ENCODE results near the gene GTF2F2. TPM values are rescaled to one million over a fixed set of nuclear protein-coding genes. Genes with fewer than 3 reads are reported as not detected.
A peak's percentile ranks its signal among the peaks of the same experiment; 100 is the strongest.

The GTF2F2 gene
- total RNA-seq, 6 donors from 2014 or later, result 10.2 to 29.3 (median 18.2) TPM

DNA sequence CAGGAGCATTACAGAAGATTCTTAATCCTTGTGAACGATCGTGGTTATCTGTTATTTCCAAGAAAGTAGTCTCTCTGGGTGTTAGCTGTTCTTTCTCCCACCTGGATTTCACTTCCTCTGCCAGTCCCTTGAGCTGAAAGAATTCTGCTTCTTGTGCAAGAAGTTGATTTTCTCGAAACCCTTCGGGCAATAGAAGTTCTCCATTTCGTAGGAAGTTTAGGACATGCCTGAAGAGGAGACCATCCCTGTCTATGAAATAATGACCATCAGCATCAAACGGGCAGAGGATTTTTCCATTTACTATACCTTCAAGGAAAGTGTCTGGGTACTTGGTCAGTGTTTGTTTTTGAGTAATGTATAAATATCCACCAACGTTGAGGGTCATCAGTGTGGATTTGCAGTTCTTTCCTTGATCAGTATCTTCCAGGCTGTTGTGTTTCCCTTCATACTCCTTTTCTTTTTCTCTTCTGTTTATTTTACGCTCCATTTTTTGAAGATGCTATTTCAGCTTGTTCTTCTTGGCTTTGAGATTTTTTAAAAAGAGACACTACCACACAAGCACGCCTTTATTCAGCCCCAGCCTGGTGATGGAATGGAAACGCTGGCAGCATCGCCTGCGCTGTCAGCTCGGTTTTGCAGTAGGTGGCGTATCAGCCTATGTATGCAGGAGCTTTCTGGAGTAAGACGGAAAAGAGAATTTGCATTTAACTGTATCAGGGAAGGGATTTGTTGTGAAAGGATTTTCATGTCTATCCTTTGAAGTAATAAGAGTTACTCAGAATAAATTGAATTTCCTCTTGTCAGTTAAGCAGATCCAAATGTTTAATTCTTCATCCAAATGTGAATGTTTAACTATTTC, 74.0 kb downstream of the GTF2F2 start:
- TF ChIP-seq POLR2AphosphoS5 (IDR thresholded peaks at IDR 0.05), result no peak
- TF ChIP-seq, protein P1, sequence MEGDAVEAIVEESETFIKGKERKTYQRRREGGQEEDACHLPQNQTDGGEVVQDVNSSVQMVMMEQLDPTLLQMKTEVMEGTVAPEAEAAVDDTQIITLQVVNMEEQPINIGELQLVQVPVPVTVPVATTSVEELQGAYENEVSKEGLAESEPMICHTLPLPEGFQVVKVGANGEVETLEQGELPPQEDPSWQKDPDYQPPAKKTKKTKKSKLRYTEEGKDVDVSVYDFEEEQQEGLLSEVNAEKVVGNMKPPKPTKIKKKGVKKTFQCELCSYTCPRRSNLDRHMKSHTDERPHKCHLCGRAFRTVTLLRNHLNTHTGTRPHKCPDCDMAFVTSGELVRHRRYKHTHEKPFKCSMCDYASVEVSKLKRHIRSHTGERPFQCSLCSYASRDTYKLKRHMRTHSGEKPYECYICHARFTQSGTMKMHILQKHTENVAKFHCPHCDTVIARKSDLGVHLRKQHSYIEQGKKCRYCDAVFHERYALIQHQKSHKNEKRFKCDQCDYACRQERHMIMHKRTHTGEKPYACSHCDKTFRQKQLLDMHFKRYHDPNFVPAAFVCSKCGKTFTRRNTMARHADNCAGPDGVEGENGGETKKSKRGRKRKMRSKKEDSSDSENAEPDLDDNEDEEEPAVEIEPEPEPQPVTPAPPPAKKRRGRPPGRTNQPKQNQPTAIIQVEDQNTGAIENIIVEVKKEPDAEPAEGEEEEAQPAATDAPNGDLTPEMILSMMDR (IDR thresholded peaks at IDR 0.05), result no peak
- TF ChIP-seq POLR2A (IDR thresholded peaks at IDR 0.05), result no peak
- TF ChIP-seq EP300 (IDR thresholded peaks at IDR 0.05), result no peak
- Histone ChIP-seq H3K4me1 (peaks cover 0 to 11% (median 8%) of the 10 kb centered on the region in 4 donors), H3K36me3 (no peaks in the 10 kb centered on the region), H3K27ac (no peak overlapping the region), H3K27me3 (no peaks in the 10 kb centered on the region), H3K4me3 (no peak overlapping the region), H3K9me3 (no peaks in the 10 kb centered on the region)
- 75 to 78% methylated on average over 15 of the region's 15 CpGs for WGBS, 2 donors
- ATAC-seq (ENCODE audit: low FRiP score in 2 of 2) (peak in 1 of 2 donors; percentile 80), DNase-seq (no peak)

DNA sequence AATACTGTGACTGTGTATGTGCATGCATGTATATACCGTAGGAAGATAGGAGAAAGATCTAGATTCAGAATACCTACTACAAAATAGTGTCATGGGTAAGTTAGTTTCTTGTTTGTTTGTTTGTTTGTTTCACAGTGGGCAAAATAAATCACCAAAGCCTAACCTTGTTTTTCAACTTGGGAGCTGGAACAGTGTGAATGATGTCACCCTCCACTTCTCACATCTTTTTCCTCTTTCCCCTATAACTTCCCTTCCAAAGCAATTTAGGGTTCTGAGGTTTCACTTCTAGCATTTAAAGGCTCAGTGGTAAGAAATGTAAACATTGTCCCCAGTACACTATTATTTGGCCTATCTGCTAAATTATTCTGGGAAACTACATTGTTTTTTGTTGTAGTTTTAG, 75.1 kb downstream of the GTF2F2 start:
- Histone ChIP-seq H3K4me3 (no peak overlapping the region), H3K4me1 (peaks cover 0 to 11% (median 8%) of the 10 kb centered on the region in 4 donors), H3K27me3 (no peaks in the 10 kb centered on the region), H3K36me3 (no peaks in the 10 kb centered on the region), H3K9me3 (no peaks in the 10 kb centered on the region), H3K27ac (no peak overlapping the region)
- ATAC-seq (ENCODE audit: low FRiP score in 2 of 2) (peak in 1 of 2 donors; percentile 61), DNase-seq (no peak)
- WGBS, 2 donors, result 94 to 96% methylated on average over 1 of the region's 1 CpG
- TF ChIP-seq POLR2AphosphoS5 (IDR thresholded peaks at IDR 0.05) (no peak), POLR2A (IDR thresholded peaks at IDR 0.05) (no peak), EP300 (IDR thresholded peaks at IDR 0.05) (no peak)
- TF ChIP-seq, protein P1 (IDR thresholded peaks at IDR 0.05), result no peak

DNA sequence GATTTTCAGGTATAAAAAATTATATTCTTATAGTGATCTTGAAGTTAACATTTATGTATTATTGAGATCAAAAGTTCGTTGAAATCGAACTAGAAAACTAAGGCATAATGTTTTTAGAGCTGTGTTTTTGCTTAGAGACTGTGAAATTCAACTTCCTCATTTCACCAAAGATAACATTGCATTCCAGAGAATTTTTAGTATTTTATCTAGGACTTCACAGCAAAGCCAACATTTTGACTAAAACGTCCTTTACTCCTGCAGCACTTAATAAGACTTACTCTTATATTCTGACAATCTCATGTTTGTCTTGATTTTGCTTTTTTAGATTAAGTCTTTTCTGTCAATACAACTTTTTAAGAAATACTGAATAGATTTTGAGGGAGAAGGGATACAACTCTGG, 75.8 kb downstream of the GTF2F2 start:
- 39 to 47% methylated on average over 3 of the region's 3 CpGs for WGBS, 2 donors
- TF ChIP-seq POLR2A (IDR thresholded peaks at IDR 0.05), result no peak
- TF ChIP-seq, protein P1 (IDR thresholded peaks at IDR 0.05), result no peak
- TF ChIP-seq POLR2AphosphoS5 (IDR thresholded peaks at IDR 0.05), result no peak
- TF ChIP-seq EP300 (IDR thresholded peaks at IDR 0.05), result no peak
- Histone ChIP-seq H3K4me3 (no peak overlapping the region), H3K36me3 (no peaks in the 10 kb centered on the region), H3K27ac (no peak overlapping the region), H3K9me3 (no peaks in the 10 kb centered on the region), H3K27me3 (no peaks in the 10 kb centered on the region), H3K4me1 (peaks cover 0 to 11% (median 8%) of the 10 kb centered on the region in 4 donors)
- DNase-seq, result no peak
- ATAC-seq (ENCODE audit: low FRiP score in 2 of 2), result no peak

DNA sequence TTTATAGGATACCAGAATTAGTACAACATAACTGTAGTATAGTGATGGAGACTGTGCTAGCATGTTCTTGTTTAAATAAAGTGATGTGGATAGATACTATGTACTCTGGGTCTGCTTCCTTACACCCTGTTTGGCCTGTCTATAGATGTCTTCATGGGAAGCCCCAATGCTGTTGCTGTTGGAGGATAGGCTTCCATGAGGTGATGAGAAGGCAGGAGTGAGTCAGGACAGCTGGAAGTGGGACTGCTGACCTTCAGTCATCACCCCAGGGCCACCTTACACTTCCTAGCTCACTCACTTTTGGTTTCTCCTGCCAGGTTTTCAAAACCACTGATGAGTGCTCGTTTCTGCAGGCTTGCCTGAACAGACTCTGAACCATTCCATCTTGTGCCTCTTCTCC, 76.3 kb downstream of the GTF2F2 start:
- Histone ChIP-seq H3K27ac (no peak overlapping the region), H3K27me3 (no peaks in the 10 kb centered on the region), H3K4me1 (peaks cover 0 to 11% (median 8%) of the 10 kb centered on the region in 4 donors), H3K9me3 (no peaks in the 10 kb centered on the region), H3K4me3 (no peak overlapping the region), H3K36me3 (no peaks in the 10 kb centered on the region)
- TF ChIP-seq EP300 (IDR thresholded peaks at IDR 0.05) (no peak), POLR2A (IDR thresholded peaks at IDR 0.05) (no peak), POLR2AphosphoS5 (IDR thresholded peaks at IDR 0.05) (no peak)
- TF ChIP-seq, protein P1 (IDR thresholded peaks at IDR 0.05), result no peak
- peak in 1 of 2 donors; percentile 36 for ATAC-seq (ENCODE audit: low FRiP score in 2 of 2)
- WGBS, 2 donors, result 74 to 84% methylated on average over 1 of the region's 1 CpG
- DNase-seq, result no peak

Data from upper lobe of left lung (tissue), 6 donors.